ENCODE results near the gene BEND5. TPM values are rescaled to one million over a fixed set of nuclear protein-coding genes. Genes with fewer than 3 reads are reported as not detected.

Gene BEND5
- total RNA-seq, 2 donors from 2014 or later = 0.95 to 3.7 TPM

- DNase-seq (ENCODE audit: low spot score) (no peak), ATAC-seq (no peak)
- H3K27ac Mint-ChIP-seq = no peak overlapping the region
- H3K9me3 Mint-ChIP-seq = no peaks in the 10 kb centered on the region
- no peak overlapping the region for H3K4me3 Mint-ChIP-seq
- H3K4me1 Mint-ChIP-seq (ENCODE audit: low read depth in 2 of 2) = no peaks in the 10 kb centered on the region
- H3K27me3 Mint-ChIP-seq = peaks cover 2 to 22% of the 10 kb centered on the region in 2 donors
- H3K36me3 Mint-ChIP-seq = no peaks in the 10 kb centered on the region
Measured at GRCh38 chr1:48726557-48727215, 50.0 kb downstream of the BEND5 start.

- Mint-ChIP-seq H3K27me3 (peaks cover 2 to 22% of the 10 kb centered on the region in 2 donors), H3K4me1 (ENCODE audit: low read depth in 2 of 2) (no peaks in the 10 kb centered on the region), H3K9me3 (no peaks in the 10 kb centered on the region), H3K36me3 (no peaks in the 10 kb centered on the region), H3K27ac (no peak overlapping the region), H3K4me3 (no peak overlapping the region)
- no peak for DNase-seq (ENCODE audit: low spot score)
- ATAC-seq = no peak
Measured at GRCh38 chr1:48726139-48726538, 50.6 kb downstream of the BEND5 start.

- ATAC-seq (no peak), DNase-seq (ENCODE audit: low spot score) (no peak)
- no peaks in the 10 kb centered on the region for H3K4me1 Mint-ChIP-seq (ENCODE audit: low read depth in 2 of 2)
- H3K4me3 Mint-ChIP-seq = no peak overlapping the region
- H3K27ac Mint-ChIP-seq = no peak overlapping the region
- peaks cover 2 to 29% of the 10 kb centered on the region in 2 donors for H3K27me3 Mint-ChIP-seq
- no peaks in the 10 kb centered on the region for H3K36me3 Mint-ChIP-seq
- H3K9me3 Mint-ChIP-seq = no peaks in the 10 kb centered on the region
Measured at GRCh38 chr1:48725341-48726046, 51.2 kb downstream of the BEND5 start.

GRCh38 chr1:48720929-48721328 lies 55.8 kb downstream of the BEND5 start:
- Mint-ChIP-seq H3K4me3 (no peak overlapping the region), H3K27ac (no peak overlapping the region), H3K27me3 (peaks cover 7 to 38% of the 10 kb centered on the region in 2 donors), H3K36me3 (no peaks in the 10 kb centered on the region), H3K9me3 (no peaks in the 10 kb centered on the region), H3K4me1 (ENCODE audit: low read depth in 2 of 2) (no peaks in the 10 kb centered on the region)
- DNase-seq (ENCODE audit: low spot score) (no peak), ATAC-seq (no peak)

- Mint-ChIP-seq H3K9me3 (no peaks in the 10 kb centered on the region), H3K27ac (no peak overlapping the region), H3K4me3 (no peak overlapping the region), H3K36me3 (no peaks in the 10 kb centered on the region), H3K4me1 (ENCODE audit: low read depth in 2 of 2) (no peaks in the 10 kb centered on the region), H3K27me3 (peaks cover 7 to 31% of the 10 kb centered on the region in 2 donors)
- ATAC-seq (no peak), DNase-seq (ENCODE audit: low spot score) (no peak)
Measured at GRCh38 chr1:48718705-48719104, 58.0 kb downstream of the BEND5 start.

- Mint-ChIP-seq H3K9me3 (no peaks in the 10 kb centered on the region), H3K36me3 (no peaks in the 10 kb centered on the region), H3K27me3 (peaks cover 7 to 25% of the 10 kb centered on the region in 2 donors), H3K27ac (no peak overlapping the region), H3K4me1 (ENCODE audit: low read depth in 2 of 2) (no peaks in the 10 kb centered on the region), H3K4me3 (no peak overlapping the region)
- DNase-seq (ENCODE audit: low spot score) = no peak
- no peak for ATAC-seq
Measured at GRCh38 chr1:48718116-48718630, 58.5 kb downstream of the BEND5 start.

- H3K4me1 Mint-ChIP-seq (ENCODE audit: low read depth in 2 of 2) = no peaks in the 10 kb centered on the region
- no peak for DNase-seq (ENCODE audit: low spot score)
- no peak overlapping the region for H3K4me3 Mint-ChIP-seq
- no peaks in the 10 kb centered on the region for H3K9me3 Mint-ChIP-seq
- ATAC-seq = no peak
- H3K27ac Mint-ChIP-seq = no peak overlapping the region
- peaks cover 4 to 16% of the 10 kb centered on the region in 2 donors for H3K27me3 Mint-ChIP-seq
- H3K36me3 Mint-ChIP-seq = no peaks in the 10 kb centered on the region
Measured at GRCh38 chr1:48717082-48717481, 59.6 kb downstream of the BEND5 start.

GRCh38 chr1:48715921-48716320 lies 60.8 kb downstream of the BEND5 start:
- Mint-ChIP-seq H3K36me3 (no peaks in the 10 kb centered on the region), H3K27me3 (peaks cover 8 to 13% of the 10 kb centered on the region in 2 donors)

GRCh38 chr1:48710915-48711314 lies 65.8 kb downstream of the BEND5 start:
- Mint-ChIP-seq H3K36me3 (no peaks in the 10 kb centered on the region), H3K4me1 (ENCODE audit: low read depth in 2 of 2) (no peaks in the 10 kb centered on the region), H3K27ac (no peak overlapping the region), H3K27me3 (peaks cover 0 to 4% of the 10 kb centered on the region in 2 donors), H3K4me3 (no peak overlapping the region), H3K9me3 (no peaks in the 10 kb centered on the region)
- DNase-seq (ENCODE audit: low spot score) (no peak), ATAC-seq (peak in 1 of 2 donors; percentile 52)

More at GRCh38 chr1:48715921-48716320, 60.8 kb downstream of the BEND5 start:
- DNase-seq (ENCODE audit: low spot score) (no peak), ATAC-seq (no peak)
- H3K27ac Mint-ChIP-seq = no peak overlapping the region
- H3K9me3 Mint-ChIP-seq = no peaks in the 10 kb centered on the region
- no peak overlapping the region for H3K4me3 Mint-ChIP-seq
- H3K4me1 Mint-ChIP-seq (ENCODE audit: low read depth in 2 of 2) = no peaks in the 10 kb centered on the region

- no peak overlapping the region for H3K4me3 Mint-ChIP-seq
- no peaks in the 10 kb centered on the region for H3K36me3 Mint-ChIP-seq
- H3K27ac Mint-ChIP-seq = no peak overlapping the region
- H3K4me1 Mint-ChIP-seq (ENCODE audit: low read depth in 2 of 2) = no peaks in the 10 kb centered on the region
- H3K9me3 Mint-ChIP-seq = no peaks in the 10 kb centered on the region
- peaks cover 4 to 7% of the 10 kb centered on the region in 2 donors for H3K27me3 Mint-ChIP-seq
- DNase-seq (ENCODE audit: low spot score) (no peak), ATAC-seq (no peak)
Measured at GRCh38 chr1:48710318-48710717, 66.4 kb downstream of the BEND5 start.

GRCh38 chr1:48704736-48705135 lies 72.0 kb downstream of the BEND5 start:
- DNase-seq (ENCODE audit: low spot score) (no peak), ATAC-seq (no peak)
- Mint-ChIP-seq H3K27ac (no peak overlapping the region), H3K4me3 (no peak overlapping the region), H3K4me1 (ENCODE audit: low read depth in 2 of 2) (no peaks in the 10 kb centered on the region), H3K27me3 (peaks cover 5 to 23% of the 10 kb centered on the region in 2 donors), H3K9me3 (no peaks in the 10 kb centered on the region), H3K36me3 (no peaks in the 10 kb centered on the region)

GRCh38 chr1:48701445-48701844 lies 75.2 kb downstream of the BEND5 start:
- Mint-ChIP-seq H3K9me3 (no peaks in the 10 kb centered on the region), H3K36me3 (no peaks in the 10 kb centered on the region), H3K27ac (no peak overlapping the region), H3K4me3 (no peak overlapping the region), H3K4me1 (ENCODE audit: low read depth in 2 of 2) (no peaks in the 10 kb centered on the region), H3K27me3 (peaks cover 7 to 23% of the 10 kb centered on the region in 2 donors)
- no peak for ATAC-seq
- DNase-seq (ENCODE audit: low spot score) = no peak

GRCh38 chr1:48697066-48697707 lies 79.5 kb downstream of the BEND5 start:
- ATAC-seq (no peak), DNase-seq (ENCODE audit: low spot score) (peak; percentile 66)
- H3K9me3 Mint-ChIP-seq = no peaks in the 10 kb centered on the region
- no peaks in the 10 kb centered on the region for H3K4me1 Mint-ChIP-seq (ENCODE audit: low read depth in 2 of 2)
- no peak overlapping the region for H3K4me3 Mint-ChIP-seq
- no peaks in the 10 kb centered on the region for H3K36me3 Mint-ChIP-seq
- peaks cover 7 to 10% of the 10 kb centered on the region in 2 donors for H3K27me3 Mint-ChIP-seq
- no peak overlapping the region for H3K27ac Mint-ChIP-seq

- Mint-ChIP-seq H3K27me3 (peaks cover under 1 to 5% of the 10 kb centered on the region in 2 donors), H3K36me3 (no peaks in the 10 kb centered on the region), H3K9me3 (no peaks in the 10 kb centered on the region), H3K4me1 (ENCODE audit: low read depth in 2 of 2) (no peaks in the 10 kb centered on the region), H3K4me3 (no peak overlapping the region), H3K27ac (no peak overlapping the region)
- ATAC-seq (no peak), DNase-seq (ENCODE audit: low spot score) (peak; percentile 2)
Measured at GRCh38 chr1:48695161-48695560, 81.5 kb downstream of the BEND5 start.

Measured in natural killer cell treated with Interleukin-12 subunit alpha and Interleukin-12 subunit beta and Interleukin-15 and Interleukin-18, amount 100 ng/mL, for 72 hours (primary cell).